ENCODE results near the gene PWWP2A.
"Not testable (repeated sequence)": the region's sequence is repeated elsewhere in the genome, so short reads cannot be mapped to it uniquely, and the experiment has no call there.

Gene PWWP2A

DNA sequence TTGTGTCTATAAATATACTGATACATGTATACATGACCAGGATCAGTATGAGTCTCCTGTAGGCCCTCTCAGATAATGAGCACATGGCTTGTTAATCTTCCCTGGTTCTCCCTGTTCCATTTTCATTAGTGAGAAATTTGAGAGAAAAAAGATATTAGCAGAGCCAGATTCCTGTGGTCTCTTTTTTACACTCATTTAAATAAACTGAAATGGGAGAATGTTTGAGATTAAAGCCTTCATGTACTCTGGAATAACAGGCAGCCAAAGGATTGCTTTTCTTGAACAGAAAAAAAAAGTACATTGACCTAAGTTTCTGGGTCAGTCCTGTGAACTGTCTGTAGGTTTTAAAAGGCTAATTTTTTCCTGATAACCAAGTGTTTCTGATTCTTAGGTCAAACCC, 44.2 kb downstream of the PWWP2A start:
- DNase-seq: no peak

GRCh38 chr5:160071916-160072315, 47.3 kb downstream of the PWWP2A start:
- DNase-seq: no peak

GRCh38 chr5:160071516-160071915, 47.7 kb downstream of the PWWP2A start:
- DNase-seq: no peak

GRCh38 chr5:160069120-160069519, 50.1 kb downstream of the PWWP2A start:
- DNase-seq: not testable (repeated sequence)

GRCh38 chr5:160064995-160065614, 54.1 kb downstream of the PWWP2A start:
- DNase-seq: no peak

DNA sequence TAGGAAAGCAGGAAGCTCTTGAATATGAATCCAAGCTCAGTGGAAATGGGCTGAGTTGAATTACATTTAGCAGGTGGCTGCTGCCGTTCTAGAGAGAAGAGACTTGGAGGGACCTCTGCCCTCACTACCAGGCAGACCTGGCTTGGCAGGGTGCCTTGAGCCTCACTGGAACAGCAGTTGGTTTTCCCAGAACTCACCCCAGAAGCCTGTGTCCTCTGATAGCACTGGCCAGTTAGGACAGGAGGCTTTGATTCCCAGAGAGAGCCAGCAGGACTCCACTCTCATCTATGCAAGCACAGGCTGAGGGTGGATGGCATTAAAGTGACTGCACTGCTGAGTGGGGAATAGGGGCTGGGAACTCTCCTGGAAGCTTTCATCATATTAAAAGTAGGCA, 54.8 kb downstream of the PWWP2A start:
- DNase-seq: no peak

DNA sequence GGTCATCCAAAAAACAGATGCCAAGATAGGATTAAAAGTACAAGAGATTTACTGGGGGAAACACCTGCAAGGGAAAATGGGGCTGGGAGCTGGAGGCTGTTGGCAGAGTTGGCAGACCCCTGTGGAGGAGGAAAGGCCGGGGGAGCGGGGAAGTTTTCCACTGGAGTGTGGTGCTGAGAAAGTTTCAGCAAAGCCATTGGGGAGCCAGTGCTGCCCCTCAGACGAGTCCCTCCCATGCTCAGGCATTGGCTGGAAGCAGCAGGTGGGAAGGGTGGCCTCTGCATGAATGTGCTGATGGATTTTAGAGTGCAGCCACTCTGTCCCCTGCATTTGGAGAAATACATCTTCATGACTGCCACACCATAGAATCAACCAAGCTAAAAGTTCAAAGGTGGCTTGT, 57.5 kb downstream of the PWWP2A start:
- no peak for DNase-seq

DNA sequence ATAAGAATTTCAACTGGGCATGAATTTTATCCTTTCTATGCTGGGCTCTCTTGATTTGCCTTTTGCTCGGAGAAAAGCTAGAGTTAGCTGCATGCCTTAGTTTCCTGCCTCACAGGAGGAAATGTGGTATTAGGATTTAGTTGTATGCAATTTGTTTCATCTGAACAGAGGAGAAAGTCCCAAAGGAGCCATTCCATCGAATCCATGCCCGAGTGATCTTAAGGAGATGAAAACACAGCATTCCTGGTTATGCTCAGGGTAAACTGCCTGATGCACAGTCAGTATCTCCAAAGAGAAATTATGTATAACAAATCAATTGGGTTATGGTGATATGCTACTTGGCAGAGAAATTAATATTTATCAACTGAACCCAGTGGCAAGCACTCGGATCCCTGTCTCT, 59.2 kb downstream of the PWWP2A start:
- DNase-seq: no peak

DNA sequence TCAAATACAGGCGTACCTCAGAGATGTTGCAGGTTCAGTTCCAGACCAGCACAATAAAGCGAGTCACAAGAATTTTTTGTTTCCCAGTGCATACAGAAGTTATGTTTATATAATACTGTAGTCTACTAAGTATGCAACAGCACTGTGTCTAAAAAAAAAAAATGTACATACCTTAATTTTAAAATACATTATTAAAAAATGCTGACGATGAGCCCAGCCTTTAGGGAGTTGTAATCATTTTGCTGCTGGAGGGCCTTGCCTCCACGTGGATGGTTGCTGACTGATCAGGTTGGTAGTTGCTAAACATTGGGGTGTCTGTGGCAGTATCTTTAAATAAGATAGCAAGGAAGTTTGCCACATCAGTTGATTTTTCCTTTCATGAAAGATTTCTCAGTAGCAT, 62.0 kb downstream of the PWWP2A start:
- no peak for DNase-seq

DNA sequence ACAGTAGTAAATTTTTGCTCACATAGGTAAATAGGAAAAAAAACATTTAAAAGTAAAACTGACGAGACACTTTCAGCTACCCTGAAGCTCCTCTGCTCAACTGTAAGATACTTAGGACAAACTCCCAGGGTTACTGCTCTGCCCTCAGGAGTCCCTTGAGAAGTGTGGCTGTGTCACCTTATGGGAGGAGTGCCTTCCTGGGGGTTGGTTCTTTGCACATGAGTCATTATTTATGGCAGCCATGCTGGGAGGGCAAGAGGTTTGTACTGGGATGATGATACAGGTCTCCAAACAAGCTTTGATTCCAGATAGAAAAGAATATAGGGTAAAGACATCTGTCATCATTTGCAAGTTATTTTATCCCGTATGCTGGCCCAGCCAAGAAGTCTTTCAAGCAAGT, 64.4 kb downstream of the PWWP2A start:
- no peak for DNase-seq

DNA sequence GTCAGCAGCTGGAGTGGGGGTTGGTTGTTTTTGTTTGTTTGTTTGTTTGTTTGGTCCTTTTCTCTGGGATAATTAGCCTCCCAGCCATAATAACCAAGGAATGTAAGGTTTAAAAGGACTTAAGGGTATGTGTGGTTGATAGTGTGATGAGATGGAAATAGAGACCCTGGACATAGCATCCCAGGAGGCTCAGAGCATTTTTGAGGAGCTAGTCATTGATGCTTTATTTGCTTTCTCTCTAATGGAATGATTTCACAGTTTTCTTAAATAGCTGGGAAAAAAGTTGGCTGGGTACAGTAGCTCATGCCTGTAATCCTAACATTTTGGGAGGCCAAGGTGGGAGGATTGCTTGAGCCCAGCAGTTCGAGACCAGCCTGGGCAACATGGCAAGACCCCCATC, 65.2 kb downstream of the PWWP2A start:
- no peak for DNase-seq

DNA sequence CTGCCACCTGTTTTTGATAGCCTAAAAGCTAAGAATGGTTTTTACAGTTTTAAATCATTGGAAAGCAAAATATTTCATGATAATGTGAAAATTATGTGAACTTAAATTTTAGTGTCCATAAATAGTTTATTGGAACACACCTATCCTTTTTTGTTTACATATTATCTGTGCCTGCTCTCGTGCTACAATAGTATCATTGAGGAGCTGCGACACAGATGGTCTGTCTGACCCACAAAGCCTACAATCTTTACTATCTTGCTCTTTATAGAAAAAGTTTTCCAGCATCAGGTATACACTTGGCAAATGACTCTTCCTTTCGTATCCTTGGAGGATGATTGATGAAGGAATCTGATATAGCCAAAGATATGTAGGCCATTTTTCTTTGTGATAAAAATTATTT, 70.2 kb downstream of the PWWP2A start:
- DNase-seq: no peak

DNA sequence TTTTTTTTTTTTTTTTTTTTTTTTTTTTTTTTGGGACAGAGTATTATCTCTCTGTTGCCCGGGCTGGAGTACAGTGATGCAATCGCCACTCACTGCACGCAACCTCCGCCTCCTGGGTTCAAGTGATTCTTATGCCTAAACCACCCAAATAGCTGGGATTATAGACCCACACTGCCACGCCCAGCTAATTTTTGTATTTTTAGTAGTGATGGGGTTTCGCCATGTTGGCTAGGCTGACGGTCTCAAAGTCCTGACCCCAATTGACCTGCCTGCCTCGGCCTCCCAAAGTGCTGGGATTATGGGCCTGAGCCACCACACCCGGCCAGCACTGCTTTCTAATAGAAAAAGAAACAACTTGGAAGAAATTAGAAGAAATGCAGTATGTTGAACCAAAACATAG, 71.1 kb downstream of the PWWP2A start:
- no peak for DNase-seq

DNA sequence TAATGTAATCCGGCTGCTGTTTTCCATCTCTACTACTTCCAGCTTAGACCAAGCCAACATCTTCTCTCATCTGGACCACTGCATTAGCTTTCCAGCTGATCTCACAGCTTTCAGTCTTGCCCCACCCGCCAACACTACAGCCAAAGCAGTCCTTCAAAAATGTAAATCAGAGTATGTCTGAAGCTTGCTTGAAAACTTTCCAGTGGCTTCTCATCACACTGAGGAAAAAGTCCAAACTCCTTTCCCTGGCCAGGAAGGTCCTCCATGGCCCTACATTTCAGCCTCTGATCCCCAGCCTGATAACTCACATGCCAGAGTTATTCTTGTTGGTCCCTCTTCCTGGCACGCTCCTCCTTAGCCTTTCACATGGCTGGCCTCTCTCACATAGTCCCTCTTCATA, 71.8 kb downstream of the PWWP2A start:
- no peak for DNase-seq

- no peak for DNase-seq
These were observed 74.3 kb downstream of the PWWP2A start for GRCh38 chr5:160044967-160045366.

- DNase-seq: no peak
These were observed 74.9 kb downstream of the PWWP2A start for GRCh38 chr5:160044391-160044804.

- DNase-seq: no peak
These were observed 76.6 kb downstream of the PWWP2A start for GRCh38 chr5:160042671-160043070.
